H9 (cell line): ENCODE results near the gene APOL4. TPM values are rescaled to one million over a fixed set of nuclear protein-coding genes. Genes with fewer than 3 reads are reported as not detected.

Experiments used
- DNase-seq: peaks from one replicate; pipeline ENCODE4 v3.0.0-alpha.2; 2017
- H2AFZ ChIP-seq: one replicate; pipeline ENCODE4 v1.6.1; 2013; ENCODE audit warnings: mild to moderate bottlenecking, low read length, control low read depth, moderate library complexity
- H2AK5ac ChIP-seq: 2 replicates; pipeline ENCODE4 v1.6.1; 2013; ENCODE audit warnings: low read length, control low read depth, mixed read lengths; ENCODE audit not compliant: insufficient read length
- H2BK120ac ChIP-seq: one replicate; pipeline ENCODE4 v1.6.1; 2013; ENCODE audit warnings: low read depth, mild to moderate bottlenecking, low read length, control low read depth, inconsistent platforms; ENCODE audit not compliant: poor library complexity, severe bottlenecking
- H2BK12ac ChIP-seq: 2 replicates; pipeline ENCODE4 v1.6.1; 2013; ENCODE audit warnings: low read length, control low read depth, mixed read lengths, low read depth; ENCODE audit not compliant: insufficient read length
- H2BK15ac ChIP-seq: 2 replicates; pipeline ENCODE4 v1.6.1; 2013; ENCODE audit warnings: low read depth, low read length, control low read depth
- H2BK20ac ChIP-seq: one replicate; pipeline ENCODE4 v1.6.1; 2013; ENCODE audit warnings: low read depth, mild to moderate bottlenecking, low read length, control low read depth, inconsistent platforms; ENCODE audit not compliant: poor library complexity, severe bottlenecking
- H2BK5ac ChIP-seq: 2 replicates; pipeline ENCODE4 v1.6.1; 2013; ENCODE audit warnings: low read length, control low read depth, mixed read lengths; ENCODE audit not compliant: insufficient read length
- H3K14ac ChIP-seq: 2 replicates; pipeline ENCODE4 v1.6.1; 2013; ENCODE audit warnings: low read length, control low read depth; ENCODE audit not compliant: insufficient read depth
- H3K18ac ChIP-seq: 2 replicates; pipeline ENCODE4 v1.6.1; 2013; ENCODE audit warnings: low read depth, mild to moderate bottlenecking, mixed read lengths, low read length, control low read depth; ENCODE audit not compliant: insufficient read length
- H3K23ac ChIP-seq: 2 replicates; pipeline ENCODE4 v1.6.1; 2013; ENCODE audit warnings: low read length, control low read depth, mixed read lengths, low read depth; ENCODE audit not compliant: insufficient read length
- H3K23me2 ChIP-seq: 2 replicates; pipeline ENCODE4 v1.6.1; 2013; ENCODE audit warnings: low read depth, mild to moderate bottlenecking, mixed read lengths, low read length, control low read depth; ENCODE audit not compliant: insufficient read length, poor library complexity, severe bottlenecking
- H3K27ac ChIP-seq: 2 replicates; pipeline ENCODE4 v1.5.1; 2013; ENCODE audit warnings: low read length, control low read depth, mixed read lengths, low read depth; ENCODE audit not compliant: insufficient read length
- H3K27me3 ChIP-seq: 2 replicates; pipeline ENCODE4 v1.6.1; 2013; ENCODE audit warnings: low read length, control low read depth, inconsistent platforms; ENCODE audit not compliant: insufficient read depth
- H3K4ac ChIP-seq: 2 replicates; pipeline ENCODE4 v1.6.1; 2013; ENCODE audit warnings: low read depth, mild to moderate bottlenecking, control low read depth, inconsistent platforms, low read length, moderate library complexity
- H3K4me1 ChIP-seq: 2 replicates; pipeline ENCODE4 v1.6.1; 2013; ENCODE audit warnings: low read length, control low read depth, inconsistent platforms; ENCODE audit not compliant: insufficient read depth
- H3K4me2 ChIP-seq: 2 replicates; pipeline ENCODE4 v1.6.1; 2013; ENCODE audit warnings: low read length, control low read depth, mixed read lengths; ENCODE audit not compliant: insufficient read length, insufficient read depth
- H3K56ac ChIP-seq: 2 replicates; pipeline ENCODE4 v1.6.1; 2013; ENCODE audit warnings: low read depth, mild to moderate bottlenecking, mixed read lengths, low read length, control low read depth; ENCODE audit not compliant: insufficient read length
- H3K79me1 ChIP-seq: 2 replicates; pipeline ENCODE4 v1.6.1; 2013; ENCODE audit warnings: low read depth, mild to moderate bottlenecking, moderate library complexity, low read length, control low read depth, inconsistent platforms; ENCODE audit not compliant: insufficient read depth, poor library complexity, severe bottlenecking
- H3K79me2 ChIP-seq: 2 replicates; pipeline ENCODE4 v1.6.1; 2013; ENCODE audit warnings: low read length, control low read depth, inconsistent platforms; ENCODE audit not compliant: insufficient read depth
- H3K9ac ChIP-seq: 2 replicates; pipeline ENCODE4 v1.6.1; 2013; ENCODE audit warnings: low read length, control low read depth, mixed read lengths; ENCODE audit not compliant: insufficient read length; ENCODE audit errors: extremely low read depth
- H3K9me3 ChIP-seq: one replicate; pipeline ENCODE4 v1.6.1; 2013; ENCODE audit warnings: low read depth, low read length, inconsistent platforms; ENCODE audit not compliant: control insufficient read depth
- H3T11ph ChIP-seq: one replicate; pipeline ENCODE4 v1.6.1; 2013; ENCODE audit warnings: mild to moderate bottlenecking, low read length, control low read depth, inconsistent platforms
- H4K20me1 ChIP-seq: one replicate; pipeline ENCODE4 v1.6.1; 2013; ENCODE audit not compliant: control insufficient read depth, insufficient read length, insufficient read depth
- H4K5ac ChIP-seq: 2 replicates; pipeline ENCODE4 v1.6.1; 2013; ENCODE audit warnings: low read depth, mild to moderate bottlenecking, mixed read lengths, low read length, control low read depth; ENCODE audit not compliant: insufficient read length
- H4K8ac ChIP-seq: replicated peaks from 2 replicates; pipeline ENCODE4 v1.6.1; 2013; ENCODE audit warnings: low read length, control low read depth, mixed read lengths, low read depth; ENCODE audit not compliant: insufficient read length
- H4K91ac ChIP-seq: 2 replicates; pipeline ENCODE4 v1.6.1; 2013; ENCODE audit warnings: low read depth, mild to moderate bottlenecking, moderate library complexity, mixed read lengths, low read length, control low read depth; ENCODE audit not compliant: insufficient read length
- H3K27ac Mint-ChIP-seq, 3 experiments: 2 replicates in 2 of 3; 3 replicates in 1 of 3; pipeline ENCODE4 v1.8.0; 2020 to 2021; ENCODE audit warnings: mixed read lengths in 3 of 3, mild to moderate bottlenecking in 1 of 3, moderate library complexity in 1 of 3
- H3K27me3 Mint-ChIP-seq: 2 replicates; pipeline ENCODE4 v1.8.0; 2021; ENCODE audit warnings: low read depth, mild to moderate bottlenecking, moderate library complexity, mixed read lengths
- H3K36me3 Mint-ChIP-seq, 3 experiments: 2 replicates in 2 of 3; 3 replicates in 1 of 3; pipeline ENCODE4 v1.8.0; 2020 to 2021; ENCODE audit warnings: low read depth in 3 of 3, mixed read lengths in 3 of 3; ENCODE audit not compliant: insufficient read depth in 1 of 3
- H3K4me1 Mint-ChIP-seq, 2 experiments: 2 replicates each; pipeline ENCODE4 v1.8.0; 2020; ENCODE audit warnings: mixed read lengths in 2 of 2
- H3K4me3 Mint-ChIP-seq, 2 experiments: 2 replicates in 1 of 2; 3 replicates in 1 of 2; pipeline ENCODE4 v1.8.0; 2020 to 2021; ENCODE audit warnings: mild to moderate bottlenecking in 2 of 2, mixed read lengths in 2 of 2, moderate library complexity in 1 of 2
- H3K9me3 Mint-ChIP-seq, 2 experiments: 2 replicates in 1 of 2; 3 replicates in 1 of 2; pipeline ENCODE4 v1.8.0; 2020; ENCODE audit warnings: mild to moderate bottlenecking in 2 of 2, mixed read lengths in 2 of 2, moderate library complexity in 1 of 2
- CTCF ChIP-seq: fragments of 200-600 bp; sonication (generic); conservative IDR thresholded peaks from 3 replicates; pipeline ENCODE4 v1.8.0; 2021; ENCODE audit warnings: antibody characterized with exemption, mild to moderate bottlenecking
- WGBS: extraction: QIAGEN DNeasy Blood & Tissue Kit; methylation state at CpG from one replicate; pipeline ENCODE4 v1.1.7; 2013; ENCODE audit warnings: missing lambda C conversion rate, low lambda C conversion rate, mixed read lengths; ENCODE audit not compliant: insufficient read length; ENCODE audit errors: extremely low coverage; 5-methylcytosine and 5-hydroxymethylcytosine counted together
- total RNA-seq: library from RNA; stranded (reverse); gene quantifications from 2 replicates; pipeline ENCODE4 v1.2.1, GENCODE V29; 2021

Gene APOL4
- total RNA-seq, 1 experiment from 2014 or later, result not detected

DNA sequence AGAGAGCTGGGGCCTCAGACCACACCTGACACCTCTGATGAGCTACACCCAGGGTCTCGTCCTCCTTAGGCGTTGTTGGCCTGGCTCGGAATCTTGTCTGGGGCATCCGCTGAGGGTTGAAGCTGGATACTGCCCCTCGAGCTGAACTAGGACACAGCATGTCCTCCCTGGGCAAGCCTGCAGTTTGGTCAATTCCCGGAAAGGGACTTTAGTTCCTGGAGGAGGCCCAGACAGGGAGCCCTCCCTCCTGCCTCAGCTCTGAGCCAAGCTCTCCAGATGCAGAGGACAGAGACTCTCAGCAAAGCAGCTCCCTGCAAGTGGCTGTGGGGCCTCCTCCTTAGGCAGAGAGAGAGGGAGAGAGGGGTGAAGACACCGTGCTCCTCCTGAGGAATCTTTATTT, 45.9 kb downstream of the APOL4 start:
- TF ChIP-seq CTCF, result no peak
- Histone ChIP-seq H3K4me2 (no peak overlapping the region), H3K9me3 (no peaks in the 10 kb centered on the region), H4K91ac (no peak overlapping the region), H3K23me2 (no peaks in the 10 kb centered on the region), H3K27me3 (no peaks in the 10 kb centered on the region), H3K18ac (no peak overlapping the region), H3K9ac (no peak overlapping the region), H4K5ac (no peak overlapping the region), H3T11ph (no peak overlapping the region), H2BK12ac (no peak overlapping the region), H2AFZ (no peak overlapping the region), H3K23ac (no peak overlapping the region), H3K56ac (no peak overlapping the region), H3K14ac (no peak overlapping the region), H3K27ac (no peak overlapping the region), H4K20me1 (no peaks in the 10 kb centered on the region), H3K4me1 (peaks cover 2% of the 10 kb centered on the region; the same call in 1 of the 2 replicates), H3K4ac (no peak overlapping the region), H2BK120ac (no peak overlapping the region), H2AK5ac (no peak overlapping the region), H2BK5ac (no peak overlapping the region), H3K79me2 (no peaks in the 10 kb centered on the region), H2BK20ac (no peak overlapping the region), H2BK15ac (no peak overlapping the region), H3K79me1 (no peaks in the 10 kb centered on the region), H4K8ac (no peak overlapping the region)
- Mint-ChIP-seq H3K4me1 (peaks cover 20 to 29% of the 10 kb centered on the region in 2 experiments), H3K4me3 (no peak overlapping the region), H3K36me3 (peaks cover 0 to 8% (median 4%) of the 10 kb centered on the region in 3 experiments; a peak in 3 of 7 replicates), H3K9me3 (peaks cover 3 to 5% of the 10 kb centered on the region in 2 experiments; a peak in 3 of 5 replicates), H3K27ac (no peak overlapping the region), H3K27me3 (peaks cover 6% of the 10 kb centered on the region)
- WGBS, result no CpG with 5 or more reads among the region's 7 CpGs
- DNase-seq, result no peak
